Measurements from ENCODE around the gene PDE6G.

- TF ChIP-seq POLR2A (IDR thresholded peaks at IDR 0.05) (no peak), CTCF (IDR thresholded peaks at IDR 0.05) (no peak), POLR2AphosphoS5 (IDR thresholded peaks at IDR 0.05; ENCODE audit: insufficient read depth in 1 of 2, low read depth in 1 of 2) (no peak)
Observed at GRCh38 chr17:81673561-81674258, 17.4 kb upstream of the PDE6G start.
